HG02852 (cell line): Measurements from ENCODE around the gene PRDM16.

ENCODE experiments used
- ATAC-seq: cut with Tn5 transposase; IDR thresholded peaks from one replicate; pipeline ENCODE4 v1.9.1; 2021; ENCODE audit warnings: mild to moderate bottlenecking, moderate library complexity; ENCODE audit not compliant: unreplicated experiment

The PRDM16 gene

DNA sequence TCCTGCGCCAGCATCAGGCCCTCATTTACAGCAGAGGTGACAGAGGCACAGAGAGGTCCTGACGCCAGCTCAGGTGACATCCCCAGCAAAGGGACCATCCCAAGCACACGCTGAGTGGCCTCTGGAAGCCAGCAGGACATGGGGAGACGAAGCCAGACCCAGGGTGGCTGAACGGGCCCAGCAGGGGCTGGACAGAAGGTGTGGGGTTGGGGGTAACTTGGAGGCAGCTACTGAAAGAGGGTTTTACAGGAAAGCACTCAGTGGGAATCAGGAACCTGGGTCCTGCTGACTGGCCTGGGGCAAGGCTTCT lies 383.8 kb downstream of the PRDM16 start:
- no peak for ATAC-seq

DNA sequence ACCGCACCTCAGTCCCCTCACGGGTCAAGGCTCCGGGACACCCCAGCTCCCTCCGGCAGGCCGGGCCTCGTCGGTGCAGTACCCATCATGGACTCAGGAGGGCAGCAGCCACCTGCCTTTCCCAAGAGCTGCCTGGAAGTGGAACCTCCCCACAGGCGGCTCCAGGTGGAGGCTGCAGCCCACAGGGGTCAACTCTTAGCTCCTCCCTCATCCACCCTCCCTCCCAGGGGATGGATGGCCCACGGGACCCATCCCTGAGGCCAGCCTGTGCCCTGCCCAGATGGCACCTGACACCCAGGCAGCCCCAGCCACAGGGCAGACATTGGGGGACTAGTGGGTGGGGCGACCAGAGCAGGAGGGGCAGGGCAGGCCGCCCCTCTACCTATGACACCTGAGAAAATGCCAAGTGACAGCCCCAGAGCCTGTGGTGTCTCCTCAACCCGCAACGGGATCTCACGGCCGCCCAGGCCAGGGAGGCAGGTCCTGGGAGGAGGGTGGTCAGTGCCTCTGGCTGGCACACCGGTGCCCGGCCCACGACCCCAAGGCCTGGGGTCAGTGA lies 384.3 kb downstream of the PRDM16 start:
- ATAC-seq: no peak

GRCh38 chr1:3453891-3454810 lies 385.1 kb downstream of the PRDM16 start, which contains the start of gene ARHGEF16:
TSS of gene ARHGEF16 (plus strand) at chr1:3454665. CDS start at chr1:3463085, 8,420 bp downstream.
- ATAC-seq: no peak

- ATAC-seq: no peak
Observed at GRCh38 chr1:3454811-3455618, 386.0 kb downstream of the PRDM16 start.

- no peak for ATAC-seq
Observed at GRCh38 chr1:3455670-3456448, 386.9 kb downstream of the PRDM16 start.

DNA sequence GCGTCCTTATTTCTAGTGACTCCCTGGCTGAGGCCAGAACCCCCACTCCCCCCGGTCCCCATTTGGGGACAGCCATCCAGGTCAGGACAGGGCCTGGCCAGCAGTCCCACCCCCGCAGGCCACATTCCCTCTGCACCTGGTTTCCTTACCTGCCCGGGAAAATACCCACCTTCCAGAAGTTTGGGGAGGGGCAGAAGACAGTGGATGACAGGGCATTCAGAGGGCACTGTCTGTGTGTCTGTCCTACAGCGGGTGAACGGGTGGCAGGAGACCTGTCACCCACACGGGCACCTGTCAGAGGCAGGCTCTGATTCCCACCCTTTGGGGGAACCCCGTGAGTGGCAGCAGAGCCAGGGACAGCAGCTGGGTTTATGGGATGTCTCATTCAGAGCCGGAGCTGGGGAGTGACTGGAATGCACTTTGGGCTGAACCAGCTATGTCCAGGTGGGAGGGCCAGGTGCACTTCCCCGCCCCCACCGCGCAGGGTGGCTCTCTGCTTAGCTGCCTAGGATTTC lies 387.5 kb downstream of the PRDM16 start:
- ATAC-seq: no peak

DNA sequence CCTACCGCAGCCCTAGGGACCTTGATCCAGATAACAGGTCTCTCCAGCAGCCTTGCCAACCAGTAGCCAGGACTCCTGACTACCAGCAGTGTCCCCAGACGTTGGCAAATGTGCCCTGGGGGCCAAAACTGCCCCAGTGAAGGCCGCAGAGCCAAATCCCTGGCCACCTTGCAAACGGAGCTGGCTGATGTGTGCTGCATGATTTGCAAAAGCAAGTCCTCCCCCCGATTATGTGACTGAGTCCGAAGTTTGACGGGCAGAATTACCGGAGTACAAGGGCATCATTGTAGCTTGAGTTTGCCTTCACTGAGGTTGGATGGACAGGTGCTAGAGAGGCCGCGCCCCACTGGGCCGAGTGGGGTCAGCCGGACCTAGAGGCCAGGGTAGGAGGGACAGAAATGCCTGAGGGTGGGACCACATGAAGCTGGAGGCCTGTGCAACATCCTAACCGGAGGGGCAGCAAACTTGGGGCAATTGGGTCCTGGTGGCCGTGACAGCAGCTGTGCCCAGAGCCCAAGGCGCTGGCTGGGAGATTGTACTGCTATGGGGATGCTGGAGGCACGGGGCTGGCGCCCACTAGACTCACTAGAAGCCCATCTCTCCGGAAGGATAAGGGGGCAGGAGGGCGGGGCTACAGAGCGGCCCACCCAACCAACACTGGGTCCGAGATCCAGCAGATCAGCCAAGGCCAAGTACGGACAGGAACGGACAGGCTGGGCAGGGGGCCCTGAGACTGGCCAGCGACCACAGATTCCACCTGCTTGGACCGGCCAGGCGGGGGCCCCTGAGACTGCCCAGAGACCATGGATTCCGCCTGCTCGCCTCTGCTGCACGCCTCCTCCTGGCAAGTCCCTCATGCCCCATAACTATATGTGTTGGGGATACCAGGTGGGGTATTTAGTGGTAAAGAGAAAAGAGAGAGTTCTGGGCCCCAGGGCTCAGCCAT lies 388.2 kb downstream of the PRDM16 start:
- no peak for ATAC-seq

- no peak for ATAC-seq
Observed at GRCh38 chr1:3457910-3458883, 389.2 kb downstream of the PRDM16 start.

DNA sequence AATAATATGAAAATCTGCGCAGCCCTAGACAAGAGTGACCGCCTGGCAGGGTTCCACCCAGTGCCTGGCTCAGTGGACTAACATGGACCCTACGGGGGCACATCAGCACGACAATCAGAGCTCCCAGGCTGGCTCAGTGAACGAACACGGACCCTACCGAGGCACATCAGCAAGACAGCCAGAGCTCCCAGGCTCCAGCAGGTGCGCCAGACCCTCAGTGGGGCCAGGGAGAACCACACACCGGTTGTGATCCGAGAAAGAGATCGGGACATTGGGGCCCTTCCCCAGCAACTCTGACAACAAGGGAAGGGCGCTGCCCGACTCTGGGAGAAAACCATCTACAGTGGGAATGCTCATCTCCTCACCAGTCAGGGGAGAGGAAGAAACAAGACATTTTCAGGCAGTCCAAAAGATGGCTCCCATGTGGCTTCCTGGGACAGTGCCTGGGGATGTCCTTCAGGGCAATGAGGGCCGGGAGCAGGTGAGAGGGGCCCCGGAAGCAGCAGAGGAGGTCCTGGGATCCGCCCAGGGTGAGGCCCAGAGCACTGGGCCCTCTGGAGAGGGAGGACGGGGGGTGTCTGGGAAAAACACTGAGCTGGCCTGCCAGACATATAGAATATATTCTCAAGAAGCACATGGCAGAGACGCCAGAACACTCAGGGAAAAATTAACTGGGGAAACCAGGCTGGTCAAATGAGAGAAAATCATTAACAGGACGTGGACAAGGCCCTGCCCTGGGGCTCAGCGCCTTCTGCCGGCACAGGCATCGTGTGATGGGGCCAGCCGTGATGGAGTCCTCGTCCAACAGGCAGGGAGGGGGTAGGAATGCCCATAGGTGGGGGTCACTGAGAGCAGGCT lies 390.3 kb downstream of the PRDM16 start:
- ATAC-seq: no peak

GRCh38 chr1:3459940-3460671 lies 391.1 kb downstream of the PRDM16 start:
- ATAC-seq: no peak

GRCh38 chr1:3460672-3461131 lies 391.7 kb downstream of the PRDM16 start:
- no peak for ATAC-seq

GRCh38 chr1:3461238-3461933 lies 392.4 kb downstream of the PRDM16 start:
- ATAC-seq: no peak

DNA sequence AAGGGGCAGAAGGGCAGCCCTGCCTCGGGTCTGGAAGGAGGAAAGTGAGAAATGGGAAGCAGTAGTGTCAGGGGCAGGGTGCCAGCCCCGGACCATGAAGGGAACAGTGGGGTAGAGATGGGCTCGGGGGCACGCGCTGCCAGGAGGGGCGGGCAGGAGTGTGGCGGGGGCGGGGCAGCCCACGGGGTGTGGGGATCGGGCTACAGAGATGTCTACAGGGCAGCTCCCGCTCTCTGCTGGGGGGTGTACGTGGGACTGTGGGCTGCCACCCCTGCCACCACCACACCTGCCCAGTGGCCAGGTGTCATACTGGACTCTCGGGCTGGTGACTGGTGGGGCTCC lies 392.9 kb downstream of the PRDM16 start:
- ATAC-seq: no peak

DNA sequence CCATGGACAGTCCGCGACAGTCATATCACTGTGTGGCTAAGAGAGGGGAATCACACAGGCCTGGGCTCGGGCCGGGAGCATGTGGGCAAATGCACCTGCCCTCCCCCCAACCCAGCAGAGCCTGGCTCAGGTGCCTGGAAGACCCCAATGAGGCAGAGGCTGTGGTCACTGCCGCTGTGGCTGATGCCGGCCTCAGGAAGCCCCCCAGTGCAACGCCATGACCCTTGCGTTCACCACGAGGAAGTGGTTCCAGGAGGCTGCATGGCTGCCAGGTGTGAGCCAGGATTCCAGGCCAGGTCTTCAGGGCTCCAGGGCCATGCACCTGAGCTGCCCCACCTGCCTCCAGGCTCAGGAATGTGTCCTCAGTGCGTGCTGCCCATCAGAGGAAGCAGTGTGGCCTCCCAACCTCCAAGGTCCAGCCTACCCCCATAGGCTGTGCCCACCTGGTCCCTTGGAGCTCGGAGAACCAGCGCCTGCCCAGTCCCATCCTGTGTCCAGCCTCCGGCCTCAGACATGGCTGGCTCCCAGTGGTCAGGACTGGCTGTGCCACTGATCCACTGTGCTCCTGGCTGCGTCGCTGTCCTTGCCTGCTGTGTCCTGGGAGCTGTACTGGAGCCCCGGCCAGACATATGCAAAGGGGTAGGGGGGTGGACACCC lies 393.5 kb downstream of the PRDM16 start:
- no peak for ATAC-seq

- ATAC-seq: no peak
Observed at GRCh38 chr1:3463013-3463385, 394.0 kb downstream of the PRDM16 start.

- ATAC-seq: no peak
Observed at GRCh38 chr1:3463408-3463863, 394.4 kb downstream of the PRDM16 start.
